Stimulated activated CD4-positive, alpha-beta T cell treated with anti-CD3 and anti-CD28 coated beads, TNF-alpha, amount 100 ng/mL, for 24 hours (primary cell): Measurements from ENCODE around the gene BAZ2B.

Experiments
- DNase-seq, 3 experiments: peaks; one replicate each; pipeline ENCODE4 v3.0.0-alpha.2; 2020; ENCODE audit warnings: low read depth in 3 of 3

BAZ2B gene

DNA sequence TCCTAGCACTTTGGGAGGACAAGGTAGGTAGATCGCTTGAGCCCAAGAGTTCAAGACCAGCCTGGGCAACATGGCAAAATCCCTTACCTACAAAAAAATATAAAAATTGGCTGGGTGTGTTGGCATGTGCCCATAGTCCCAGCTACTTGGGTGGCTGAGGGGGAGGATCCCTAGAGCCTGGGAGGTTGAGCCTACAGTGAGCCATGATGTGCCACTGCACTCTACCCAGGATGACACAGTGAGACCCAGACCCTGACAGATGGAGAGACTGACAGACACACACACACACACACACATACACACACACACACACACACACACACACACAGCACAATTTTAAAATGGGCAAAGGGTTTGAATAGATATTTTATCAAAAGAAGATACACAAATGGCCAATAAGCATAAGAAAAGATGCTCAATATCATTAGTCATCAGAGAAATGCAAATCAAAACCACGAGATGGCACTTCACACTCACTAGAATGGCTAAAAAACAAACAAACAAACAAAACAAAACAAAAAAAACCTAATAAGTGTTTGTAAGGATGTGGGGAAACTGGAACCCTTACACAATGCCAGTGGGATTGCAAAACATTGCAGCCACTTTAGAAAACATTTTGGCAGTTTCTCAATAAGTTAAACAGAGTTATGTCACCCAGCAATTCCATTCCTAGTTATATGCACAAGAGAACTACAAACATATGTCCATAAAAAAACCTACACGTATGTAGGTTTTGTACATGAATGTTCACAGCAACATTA is 42.3 kb downstream of the BAZ2B start:
- no peak for DNase-seq

DNA sequence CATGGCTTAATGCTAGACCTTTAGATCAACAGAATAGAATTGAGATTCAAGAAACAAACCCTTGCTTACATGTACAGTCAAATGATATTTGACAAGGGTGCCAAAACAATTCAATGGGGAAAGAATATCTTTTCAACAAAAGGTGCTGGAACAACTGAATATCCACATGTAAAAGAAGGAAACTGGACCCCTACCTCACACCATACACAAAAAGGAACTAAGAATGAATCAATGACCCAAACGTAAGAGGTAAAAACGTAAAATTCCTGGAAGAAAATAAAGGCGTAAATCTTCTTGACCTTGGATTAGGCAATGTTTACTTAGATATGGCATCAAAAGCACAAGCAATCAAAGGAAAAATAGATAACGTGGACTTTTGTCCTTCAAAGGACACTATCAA is 43.1 kb downstream of the BAZ2B start:
- no peak for DNase-seq

DNA sequence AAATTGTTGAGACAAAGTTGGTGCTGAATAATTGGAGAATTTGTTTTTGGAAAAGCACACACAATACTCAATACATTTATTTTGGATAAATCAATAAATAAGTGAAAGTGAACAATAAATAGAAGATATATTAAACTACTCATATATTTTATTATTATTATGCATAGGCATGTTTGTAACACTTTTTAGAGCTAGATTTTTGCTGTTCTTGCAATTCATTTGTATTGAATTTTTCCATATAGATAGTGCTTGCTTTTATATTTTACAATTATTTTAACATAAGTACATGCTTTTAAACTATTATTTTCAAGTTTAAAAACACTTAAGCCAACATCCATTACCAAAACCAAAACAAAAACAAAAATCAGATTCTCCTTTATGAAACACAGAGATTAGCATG is 43.9 kb downstream of the BAZ2B start:
- DNase-seq, result no peak

DNA sequence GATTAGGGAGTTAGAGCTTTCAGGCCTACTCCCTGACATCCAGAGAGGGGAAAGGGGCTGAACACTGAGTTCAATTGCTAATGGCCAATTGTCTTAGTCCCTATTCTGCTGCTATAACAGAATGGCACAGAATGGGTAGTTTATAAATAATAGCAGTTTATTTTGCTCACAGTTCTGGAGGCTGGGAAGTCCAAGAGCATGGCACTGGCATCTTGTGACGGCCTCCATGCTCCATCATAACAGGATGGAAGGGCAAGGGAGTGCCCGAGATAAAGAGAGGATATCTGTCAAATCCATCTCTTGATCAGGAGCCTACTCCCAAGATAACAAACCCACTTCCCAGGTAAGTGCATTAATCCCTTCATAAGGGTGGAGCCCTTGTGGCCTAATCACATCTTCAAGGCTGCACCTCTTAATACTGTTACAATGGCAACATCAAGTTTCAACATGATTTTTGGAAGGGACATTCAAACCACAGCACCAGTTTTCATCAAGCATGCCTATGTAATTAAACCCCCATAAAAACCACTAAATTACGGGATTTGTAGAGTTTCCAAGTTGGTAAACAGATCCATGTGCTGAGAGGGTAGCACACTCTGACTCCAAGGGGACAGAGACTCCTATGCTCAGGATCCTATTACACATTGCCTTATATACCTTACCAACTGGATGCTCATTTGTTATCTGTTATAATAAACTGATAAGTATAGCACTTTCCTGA is 44.6 kb downstream of the BAZ2B start:
- DNase-seq, result no peak

- no peak for DNase-seq
These were observed 52.3 kb downstream of the BAZ2B start for GRCh38 chr2:159564081-159564480.

DNA sequence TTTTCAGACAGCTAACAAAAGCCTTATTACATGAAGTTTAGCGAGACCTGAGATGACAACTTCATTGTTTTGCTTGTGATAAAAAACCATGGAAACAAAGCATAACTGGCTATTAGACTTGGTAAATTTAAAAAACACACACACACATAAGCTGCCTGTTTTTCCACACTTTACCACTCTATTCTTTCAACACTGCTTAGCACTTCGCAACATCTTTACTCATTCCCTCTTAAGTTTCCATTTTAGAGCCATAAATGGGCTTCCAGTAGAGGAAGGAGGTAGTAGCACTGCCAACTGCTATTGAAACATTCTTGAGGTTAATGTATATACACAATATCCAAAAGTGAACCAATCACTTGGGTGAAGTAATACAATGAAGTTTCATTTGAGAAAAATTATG is 54.1 kb downstream of the BAZ2B start:
- no peak for DNase-seq

- DNase-seq, result no peak
These were observed 54.6 kb downstream of the BAZ2B start for GRCh38 chr2:159561786-159562185.

DNA sequence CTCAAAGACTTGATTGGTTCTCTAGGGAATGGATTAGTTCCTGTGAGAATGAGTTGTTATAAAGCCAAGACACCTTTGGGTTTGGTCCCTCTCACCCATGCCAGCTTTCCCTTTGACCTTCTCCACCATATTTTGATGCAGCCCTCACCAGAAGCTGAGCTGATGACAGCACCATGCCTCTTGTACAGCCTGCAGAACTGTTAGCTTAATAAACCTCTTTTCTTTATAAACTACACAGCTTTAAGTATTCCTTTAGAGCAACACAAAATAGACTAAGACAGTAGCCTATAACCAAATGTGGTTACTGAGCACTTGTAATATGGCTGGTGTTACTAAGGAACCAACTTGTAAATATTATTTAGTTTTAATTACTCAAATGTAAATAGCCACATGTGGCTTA is 55.1 kb downstream of the BAZ2B start:
- DNase-seq, result no peak

DNA sequence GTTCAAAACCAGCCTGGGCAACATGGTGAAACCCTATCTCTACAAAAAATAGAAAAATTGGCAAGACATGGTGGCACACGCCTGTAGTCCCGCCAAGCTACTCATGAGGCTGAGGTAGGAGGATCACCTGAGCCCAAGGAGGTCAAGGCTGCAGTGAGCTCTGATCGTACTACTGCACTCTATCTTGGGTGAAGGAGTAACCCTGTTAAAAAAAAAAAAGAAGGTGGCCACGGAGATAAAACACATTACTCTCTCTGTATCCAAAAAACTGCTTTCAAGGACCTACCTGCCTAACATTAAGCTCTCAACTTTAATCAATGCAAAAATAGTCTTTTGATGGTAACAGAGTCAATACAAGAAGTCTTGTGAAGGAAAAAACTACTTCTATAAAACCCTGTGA is 57.3 kb downstream of the BAZ2B start:
- DNase-seq, result no peak

- no peak for DNase-seq
These were observed 57.9 kb downstream of the BAZ2B start for GRCh38 chr2:159558479-159558878.

DNA sequence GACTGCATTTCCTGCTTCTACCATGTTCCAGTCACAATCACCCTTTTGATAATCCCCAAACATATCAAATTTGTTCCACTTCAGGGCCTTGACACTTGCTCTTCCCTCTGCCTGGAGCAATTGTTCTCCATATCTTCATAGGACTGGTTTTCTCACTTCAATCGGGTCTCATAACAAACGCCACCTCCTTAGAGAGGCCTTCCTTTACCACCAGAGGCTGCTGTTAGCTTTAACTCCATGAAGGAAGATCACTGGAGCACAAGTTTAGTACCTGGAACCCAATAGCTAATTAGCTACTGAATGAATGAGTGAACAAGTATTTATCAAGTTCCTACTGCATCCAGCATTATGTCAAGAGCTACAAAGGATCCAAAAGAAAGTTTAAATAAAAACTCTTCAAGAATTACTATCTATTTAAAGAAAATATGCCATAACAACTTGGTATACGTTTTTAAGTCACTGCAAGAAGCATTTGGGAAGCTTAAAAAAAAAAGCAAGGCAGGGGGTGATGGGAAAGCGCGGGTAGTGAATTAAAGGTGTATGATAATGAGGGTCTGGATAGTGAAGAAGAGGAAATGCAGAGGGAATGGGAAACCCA is 58.8 kb downstream of the BAZ2B start:
- DNase-seq, result no peak

GRCh38 chr2:159555651-159556392 is 60.5 kb downstream of the BAZ2B start:
- DNase-seq, result no peak

- no peak for DNase-seq
These were observed 62.6 kb downstream of the BAZ2B start for GRCh38 chr2:159553727-159554126.

DNA sequence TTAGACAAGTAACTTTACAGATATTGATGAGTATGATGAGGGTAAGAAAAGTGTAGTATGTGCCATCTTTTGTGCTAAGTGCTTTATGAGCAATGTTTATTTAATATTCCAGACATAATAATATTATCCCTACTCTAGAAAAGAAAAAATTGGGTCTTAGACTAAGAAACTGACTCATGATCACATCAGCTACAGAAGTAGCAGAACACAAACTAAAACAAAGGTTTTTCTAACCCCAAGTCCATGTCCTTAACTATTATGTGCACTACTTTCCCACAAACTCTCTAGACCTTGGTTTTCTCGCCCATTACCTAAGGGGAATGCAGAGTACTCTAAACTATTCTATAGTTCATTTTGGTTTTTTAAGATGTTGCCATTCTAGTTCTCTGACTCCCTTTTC is 64.5 kb downstream of the BAZ2B start:
- no peak for DNase-seq

- DNase-seq, result no peak
These were observed 66.1 kb downstream of the BAZ2B start for GRCh38 chr2:159550231-159550630.

DNA sequence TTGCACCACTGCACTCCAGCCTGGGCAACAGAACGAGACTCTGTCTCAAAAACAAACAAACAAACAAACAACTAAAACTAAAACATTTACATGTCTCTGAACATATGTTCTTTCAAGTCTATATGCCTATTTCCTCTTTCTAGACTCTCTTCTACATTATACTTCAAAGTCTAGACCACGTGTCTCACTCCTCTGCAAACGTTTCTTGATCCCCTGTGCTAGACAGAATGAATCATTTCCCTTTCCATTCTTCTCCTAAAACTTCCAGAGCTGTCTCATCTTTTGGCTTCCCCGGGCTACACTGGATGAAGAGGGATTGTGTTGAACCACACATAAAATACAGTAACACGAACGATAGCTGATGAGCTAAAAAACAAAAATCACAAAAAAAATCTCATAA is 67.1 kb downstream of the BAZ2B start:
- no peak for DNase-seq

DNA sequence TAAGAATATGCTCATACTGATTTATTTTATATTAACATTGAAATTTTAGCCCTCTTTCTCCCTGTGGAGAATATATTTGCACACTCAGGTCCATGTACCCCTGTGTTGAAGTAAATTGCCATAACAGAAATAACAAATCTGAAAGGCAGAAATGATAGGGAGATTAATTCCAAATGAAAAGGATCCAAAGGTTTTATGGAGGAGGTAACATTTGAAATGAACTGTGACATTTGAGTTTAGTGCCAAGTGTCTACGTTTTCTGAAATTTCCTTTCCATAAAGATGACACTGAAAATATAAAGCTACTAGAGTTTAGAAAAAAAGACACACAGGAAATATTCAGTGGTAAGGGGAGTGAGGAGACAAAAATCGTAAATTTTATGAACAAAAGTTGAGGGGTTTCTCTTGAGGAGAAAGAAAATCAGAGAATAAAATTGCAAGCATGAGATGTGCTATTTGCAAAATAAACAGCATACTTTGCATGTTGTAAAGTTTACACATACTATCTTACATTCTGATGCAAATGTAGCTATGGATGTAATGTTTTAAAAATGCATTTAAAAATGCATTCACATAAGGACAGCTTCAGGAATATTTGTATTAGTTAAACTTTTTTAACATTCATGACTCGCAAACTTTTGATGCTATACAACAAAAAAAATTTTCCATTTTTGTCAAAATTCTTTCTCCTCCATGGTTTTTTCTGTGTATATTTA is 69.5 kb downstream of the BAZ2B start:
- DNase-seq, result no peak

GRCh38 chr2:159546039-159546438 is 70.3 kb downstream of the BAZ2B start:
- DNase-seq, result no peak

GRCh38 chr2:159545085-159545484 is 71.3 kb downstream of the BAZ2B start:
- no peak for DNase-seq

- no peak for DNase-seq
These were observed 74.2 kb downstream of the BAZ2B start for GRCh38 chr2:159542101-159542500.

- no peak for DNase-seq
These were observed 76.6 kb downstream of the BAZ2B start for GRCh38 chr2:159539701-159540100.

DNA sequence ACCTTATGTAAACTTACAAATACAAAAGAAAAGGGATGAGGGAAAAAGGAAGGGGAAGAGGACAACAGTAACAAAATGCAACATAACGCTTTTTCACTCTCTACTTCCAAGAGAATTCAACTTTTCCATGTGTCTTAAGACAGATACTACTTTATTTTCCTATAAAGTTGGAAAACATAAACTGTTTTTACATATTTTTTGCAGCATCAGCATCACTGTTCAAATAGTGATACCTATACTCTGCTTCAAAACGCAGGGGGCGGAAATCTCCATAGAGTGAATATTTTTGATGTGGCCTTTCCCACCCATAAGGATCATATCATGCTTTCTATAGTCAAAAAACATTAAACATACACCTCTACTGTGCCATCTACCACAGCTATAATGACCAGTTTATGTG is 77.5 kb downstream of the BAZ2B start:
- no peak for DNase-seq
